ENCODE measurements around the gene PGM2.
"Not testable (repeated sequence)": the region's sequence is repeated elsewhere in the genome, so short reads cannot be mapped to it uniquely, and the experiment has no call there.

PGM2 gene

DNA sequence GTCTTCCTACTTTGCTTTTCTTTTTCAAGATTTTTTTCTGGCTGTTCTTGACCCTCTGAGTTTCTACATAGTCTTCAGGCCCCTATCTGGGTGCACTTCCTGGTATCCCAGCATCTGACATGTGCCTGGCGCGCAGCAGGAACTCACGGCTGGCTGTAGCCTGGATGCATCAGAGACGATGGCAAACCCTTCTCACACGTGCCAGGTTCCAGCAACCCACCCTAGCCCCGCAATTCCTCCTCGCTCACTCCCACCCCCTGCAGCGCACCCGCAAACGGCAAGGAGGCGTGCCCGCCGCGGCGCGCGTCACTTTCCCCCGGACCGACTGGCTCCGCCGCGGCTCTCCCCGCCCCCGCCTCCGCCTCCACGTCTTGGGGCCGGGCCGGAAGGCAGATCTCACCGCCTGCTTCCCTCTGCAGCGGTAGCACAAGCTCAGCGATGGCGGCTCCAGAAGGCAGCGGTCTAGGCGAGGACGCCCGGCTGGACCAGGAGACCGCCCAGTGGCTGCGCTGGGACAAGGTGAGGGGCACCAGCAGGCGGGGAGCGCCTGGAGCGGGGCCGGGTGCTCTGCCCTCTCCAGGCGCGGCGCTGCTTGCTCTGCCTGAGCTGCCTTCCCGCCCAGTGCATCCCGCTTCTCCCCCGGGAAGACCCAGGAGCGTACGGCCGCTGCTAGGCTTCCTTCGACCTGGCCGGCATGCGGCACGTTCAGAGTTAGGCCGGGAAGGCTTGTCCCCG, at the start of gene PGM2:
PGM2 (plus strand) TSS at position 392 of the 735 bp plus-strand sequence; CDS start at position 439, 47 bp downstream.
- DNase-seq (ENCODE audit: low read depth), result peak; percentile 91

DNA sequence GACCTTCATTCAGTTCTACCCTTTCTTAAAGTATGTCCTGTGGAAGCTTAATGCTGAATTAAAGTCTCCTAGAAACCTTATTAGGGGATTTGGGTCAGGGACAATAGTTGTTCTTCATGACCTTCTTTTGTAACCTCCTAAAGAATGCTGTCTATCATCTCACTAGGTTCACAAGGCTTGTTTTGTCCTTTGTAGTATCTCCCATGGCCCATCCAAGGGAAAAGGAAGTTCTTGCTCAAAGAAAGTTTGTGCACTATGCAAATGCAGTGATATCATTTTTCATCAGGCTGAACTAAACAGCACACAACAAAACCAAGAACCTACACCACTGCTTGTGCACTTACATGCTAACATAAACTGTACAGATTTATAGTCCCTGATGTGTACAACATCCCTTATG, 46.6 kb upstream of the PGM2 start:
- DNase-seq (ENCODE audit: low read depth), result no peak

DNA sequence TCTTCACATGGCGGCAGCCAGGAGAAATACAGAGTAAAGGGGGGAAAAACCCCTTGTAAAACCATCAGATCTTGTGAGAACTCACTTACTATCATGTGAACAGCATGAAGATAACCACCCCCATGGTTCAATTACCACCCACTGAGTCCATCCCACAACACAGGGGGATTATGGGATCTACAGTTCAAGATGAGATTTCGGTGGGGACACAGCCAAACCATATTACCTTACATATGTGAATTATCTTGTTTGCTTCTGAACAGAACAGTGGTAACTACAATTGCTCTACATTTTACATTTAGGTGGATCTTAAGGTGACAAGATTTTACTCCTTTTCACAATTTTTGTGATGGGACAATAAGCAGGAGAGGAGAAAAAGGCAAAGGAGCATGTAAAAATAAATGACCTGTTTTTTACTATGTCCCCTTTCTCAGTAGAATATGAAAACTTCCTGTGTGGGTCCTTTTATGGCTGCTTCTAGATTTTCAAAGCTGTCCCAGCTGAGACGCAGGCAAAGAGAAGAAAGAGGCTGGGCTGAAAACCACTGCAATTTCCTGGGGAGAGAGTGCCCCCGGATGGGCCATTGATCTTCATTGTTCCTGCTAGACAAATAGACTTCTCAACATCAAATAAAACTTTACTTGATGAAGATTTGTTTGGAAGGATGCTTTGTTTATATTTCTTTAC, 45.9 kb upstream of the PGM2 start:
- DNase-seq (ENCODE audit: low read depth), result peak; percentile 14

- DNase-seq (ENCODE audit: low read depth), result no peak
These were observed 45.4 kb upstream of the PGM2 start for GRCh38 chr4:37781131-37781455.

- DNase-seq (ENCODE audit: low read depth), result not testable (repeated sequence)
These were observed 40.2 kb upstream of the PGM2 start for GRCh38 chr4:37786267-37786666.

- DNase-seq (ENCODE audit: low read depth), result not testable (repeated sequence)
These were observed 38.5 kb upstream of the PGM2 start for GRCh38 chr4:37787883-37788460.

GRCh38 chr4:37788819-37789218, 37.7 kb upstream of the PGM2 start:
- no peak for DNase-seq (ENCODE audit: low read depth)

- no peak for DNase-seq (ENCODE audit: low read depth)
These were observed 34.2 kb upstream of the PGM2 start for GRCh38 chr4:37792241-37792640.

GRCh38 chr4:37793562-37793961, 32.9 kb upstream of the PGM2 start:
- DNase-seq (ENCODE audit: low read depth), result no peak

- DNase-seq (ENCODE audit: low read depth), result no peak
These were observed 32.4 kb upstream of the PGM2 start for GRCh38 chr4:37794056-37794455.

DNA sequence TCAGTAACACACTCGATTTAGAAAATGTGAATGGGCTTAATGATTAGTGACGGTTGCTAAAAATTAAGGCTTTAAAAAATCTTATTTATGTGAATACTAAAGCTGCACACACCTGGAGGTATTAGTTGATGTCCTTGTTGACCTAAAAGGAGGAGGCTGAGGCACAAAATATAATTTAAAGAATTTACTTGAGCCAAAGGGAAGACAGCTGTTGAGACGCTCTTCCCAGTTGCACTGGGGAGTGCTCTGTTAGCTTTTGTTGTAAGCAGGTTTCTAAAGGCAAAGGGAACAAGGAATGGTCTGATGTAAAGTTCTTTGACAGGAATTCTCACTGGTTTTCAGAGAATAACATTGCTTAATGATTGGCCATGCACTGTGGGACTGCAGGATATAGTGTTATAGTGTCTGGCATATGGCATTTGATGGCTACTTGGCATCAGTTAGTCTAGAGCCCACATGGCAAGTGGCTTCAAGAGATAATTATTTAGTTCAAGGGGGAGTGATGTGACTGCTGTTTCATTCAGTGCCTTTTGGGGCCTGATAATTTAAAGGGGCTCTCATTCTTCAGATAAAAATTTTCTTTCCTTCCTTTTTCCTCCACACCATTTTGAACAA, 30.8 kb upstream of the PGM2 start:
- no peak for DNase-seq (ENCODE audit: low read depth)

DNA sequence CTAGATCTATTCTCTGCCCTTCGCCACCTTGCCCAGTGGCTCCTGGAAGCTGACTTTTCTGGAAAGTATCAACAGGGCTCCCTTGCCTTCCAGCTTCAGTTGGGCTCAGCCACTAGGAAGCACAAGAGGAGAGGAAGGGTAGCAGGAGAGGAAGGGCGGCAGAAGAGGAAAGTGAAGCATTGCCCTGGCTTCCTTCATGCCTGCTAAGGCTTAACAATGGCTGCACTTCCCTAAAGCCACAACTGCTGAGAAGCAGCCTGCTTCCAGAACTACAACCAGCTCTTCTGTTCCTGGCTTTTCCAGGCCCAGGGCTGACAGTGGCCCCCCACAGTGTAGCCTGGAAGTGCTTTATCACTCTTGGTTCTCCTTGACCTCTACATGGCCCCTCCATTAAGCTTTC, 29.1 kb upstream of the PGM2 start:
- no peak for DNase-seq (ENCODE audit: low read depth)

GRCh38 chr4:37797923-37798322, 28.6 kb upstream of the PGM2 start:
- no peak for DNase-seq (ENCODE audit: low read depth)

DNA sequence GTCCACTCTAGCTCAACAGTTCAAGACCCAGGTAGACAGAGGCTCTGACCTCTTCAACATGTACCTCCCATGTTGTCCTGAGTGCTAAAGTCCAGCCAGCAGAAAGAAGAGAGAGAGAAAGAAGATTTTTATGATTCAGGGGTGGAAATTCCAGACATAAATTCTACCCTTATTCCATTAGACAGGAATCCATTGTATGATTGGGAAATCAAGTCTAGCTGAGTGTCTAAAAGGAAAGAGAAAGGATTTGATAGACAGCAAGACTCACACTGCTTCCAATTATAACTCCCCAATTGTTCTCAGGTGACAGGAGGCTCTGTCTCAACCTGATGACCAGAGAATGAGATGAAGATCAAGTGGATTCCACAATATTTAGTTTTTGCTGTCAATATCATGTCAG, 27.9 kb upstream of the PGM2 start:
- no peak for DNase-seq (ENCODE audit: low read depth)

GRCh38 chr4:37799941-37800554, 26.4 kb upstream of the PGM2 start:
- no peak for DNase-seq (ENCODE audit: low read depth)

GRCh38 chr4:37802068-37802666, 24.3 kb upstream of the PGM2 start:
- no peak for DNase-seq (ENCODE audit: low read depth)

DNA sequence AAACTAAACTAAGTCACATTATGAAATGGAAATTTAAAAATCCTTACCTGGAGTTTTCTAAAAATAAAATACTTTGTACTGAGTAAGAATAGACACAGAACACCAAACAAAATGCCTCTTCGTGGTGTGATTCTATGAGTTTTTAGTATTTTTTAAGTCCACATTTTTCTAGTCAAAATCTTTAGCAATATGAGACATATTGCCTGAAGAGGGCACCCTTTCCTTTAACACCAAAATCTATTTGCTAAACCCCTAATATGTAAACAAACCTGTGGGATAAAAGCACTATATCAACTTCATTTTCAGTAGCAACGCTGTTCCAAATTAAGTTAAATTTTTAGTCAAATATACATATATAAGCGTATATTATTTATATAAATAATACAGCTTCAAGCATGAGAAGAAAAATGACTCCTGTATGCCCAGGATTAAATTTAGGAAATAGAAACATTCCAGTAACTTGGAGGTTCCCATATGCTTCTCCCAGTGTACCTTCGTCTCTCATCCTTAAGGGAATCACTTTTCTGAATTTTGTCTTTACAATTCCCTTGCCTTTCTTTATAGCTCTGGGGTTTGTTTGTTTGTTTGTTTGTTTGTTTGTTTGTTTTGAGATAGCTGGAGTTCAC, 23.0 kb upstream of the PGM2 start:
- DNase-seq (ENCODE audit: low read depth), result no peak

DNA sequence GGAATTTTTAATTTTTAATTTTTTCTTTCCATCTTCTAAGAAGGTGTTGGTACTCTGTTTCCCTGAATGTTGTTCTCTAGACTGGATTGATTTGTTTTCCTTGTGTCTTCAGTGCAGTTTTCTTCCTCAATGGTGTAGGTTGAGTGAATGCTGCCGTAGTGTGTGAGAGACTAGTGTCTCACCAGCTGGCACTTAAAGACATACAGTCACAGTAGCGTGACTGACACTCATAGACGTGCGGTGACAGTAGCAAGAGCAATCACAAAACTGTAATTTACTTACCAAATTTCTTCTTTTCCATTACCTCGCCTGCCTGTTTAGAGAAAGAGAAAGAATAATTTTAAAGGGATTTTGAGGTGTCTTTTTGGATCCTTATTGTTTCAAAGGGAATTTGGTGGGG, 21.4 kb upstream of the PGM2 start:
- DNase-seq (ENCODE audit: low read depth), result no peak

DNA sequence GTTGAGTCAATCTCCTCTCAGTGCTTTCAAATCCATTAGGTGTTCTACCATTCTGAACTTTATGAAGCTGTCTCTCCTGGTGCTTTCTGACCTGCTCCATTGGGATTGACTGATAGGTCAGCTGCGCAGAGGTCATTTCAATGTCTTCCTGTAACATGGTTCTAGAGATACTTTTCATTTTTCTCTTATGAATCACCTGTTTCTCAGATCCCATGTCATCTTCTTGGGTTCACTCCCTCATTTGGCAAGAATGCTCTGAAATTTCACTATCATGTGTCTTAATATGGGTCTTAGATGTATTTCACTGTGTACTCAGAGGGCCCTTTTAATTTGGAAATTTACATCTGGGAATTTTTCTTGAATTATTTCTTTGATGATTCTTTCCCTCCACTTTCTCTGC, 13.8 kb upstream of the PGM2 start:
- DNase-seq (ENCODE audit: low read depth), result no peak

- DNase-seq (ENCODE audit: low read depth), result no peak
These were observed 10.9 kb upstream of the PGM2 start for GRCh38 chr4:37815591-37815990.

DNA sequence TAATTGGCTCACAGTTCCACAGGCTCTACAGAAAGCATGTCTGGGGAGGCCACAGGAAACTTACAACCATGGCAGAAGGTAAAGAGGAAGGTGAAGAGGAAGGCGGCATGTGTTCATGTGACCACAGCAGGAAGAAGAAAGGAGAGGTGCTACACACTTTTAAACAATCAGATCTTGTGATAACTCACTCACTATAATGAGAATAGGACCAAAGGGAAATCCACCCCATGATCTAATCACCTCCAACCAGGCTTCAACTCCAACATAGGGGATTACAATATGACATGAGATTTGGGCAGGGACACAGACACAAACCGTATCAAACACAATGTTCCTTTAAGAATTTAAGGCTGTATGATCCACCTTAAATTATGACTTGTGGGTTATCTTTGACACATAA, 10.5 kb upstream of the PGM2 start:
- no peak for DNase-seq (ENCODE audit: low read depth)

DNA sequence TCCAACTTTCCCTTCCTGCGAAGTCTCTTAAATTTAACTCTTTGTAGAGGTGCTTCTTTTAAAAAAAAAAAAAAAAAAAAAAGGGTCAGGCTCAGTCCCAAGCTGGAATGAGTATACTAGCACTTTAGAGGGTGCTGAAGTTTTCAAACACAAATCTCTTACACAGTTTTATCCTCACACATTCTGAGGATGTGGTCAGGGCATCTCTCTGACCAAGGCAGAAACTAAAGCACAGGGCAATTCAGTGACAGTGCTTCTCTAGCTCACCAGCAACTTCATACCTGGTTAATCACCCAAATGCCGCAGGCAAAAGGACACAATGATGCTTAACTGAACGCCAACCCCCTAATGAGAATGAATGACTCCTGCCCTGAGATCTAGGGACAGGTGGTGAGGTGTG, 9.8 kb upstream of the PGM2 start:
- DNase-seq (ENCODE audit: low read depth), result no peak

Measured in stimulated activated CD4-positive, alpha-beta T cell treated with anti-CD3 and anti-CD28 coated beads, Interleukin-2, amount 100 ng/mL, for 4 hours (primary cell).